HG03378 (cell line): Measurements from ENCODE around the gene ADGRF3.
"Not testable (repeated sequence)": the region's sequence is repeated elsewhere in the genome, so short reads cannot be mapped to it uniquely, and the experiment has no call there.

Experiments
- ATAC-seq: cut with Tn5 transposase; IDR thresholded peaks from one replicate; pipeline ENCODE4 v1.9.1; 2021; ENCODE audit warnings: mild to moderate bottlenecking, moderate library complexity; ENCODE audit not compliant: unreplicated experiment

ADGRF3 gene

DNA sequence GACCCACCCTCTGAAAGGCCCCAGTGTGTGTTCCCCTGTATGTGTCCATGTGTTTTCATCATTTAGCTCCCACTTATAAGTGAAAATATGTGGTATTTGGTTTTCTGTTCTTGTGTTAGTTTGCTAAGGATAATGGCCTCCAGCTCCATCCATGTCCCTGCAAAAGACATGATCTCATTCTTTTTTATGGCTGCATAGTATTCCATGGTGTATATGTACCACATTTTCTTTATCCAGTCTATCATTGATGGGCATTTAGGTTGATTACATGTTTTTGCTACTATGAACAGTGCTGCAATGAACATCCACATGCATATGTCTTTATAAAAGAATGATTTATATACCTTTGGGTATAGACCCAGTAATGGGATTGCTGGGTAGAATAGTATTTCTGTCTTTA is 22.1 kb downstream of the ADGRF3 start:
- not testable (repeated sequence) for ATAC-seq

DNA sequence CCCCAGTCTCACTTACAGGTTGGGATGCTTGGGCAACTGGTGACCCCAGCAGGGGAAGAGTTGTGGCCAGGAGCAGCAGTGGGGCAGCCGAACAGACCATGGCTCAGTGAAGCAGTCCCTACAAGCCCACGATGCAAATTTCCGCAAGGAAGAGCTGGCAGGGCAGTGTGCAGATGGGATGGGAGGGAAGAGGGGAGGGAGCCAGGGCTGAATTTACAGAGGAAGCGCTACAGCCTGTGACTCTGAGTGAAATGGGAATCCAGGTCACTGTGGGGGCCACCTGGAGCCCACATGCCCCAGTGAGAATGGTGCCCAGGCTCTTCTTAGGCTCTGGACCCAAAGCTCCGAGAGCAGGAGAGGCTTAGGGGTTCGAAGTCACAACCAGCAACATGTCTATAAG is 27.6 kb downstream of the ADGRF3 start:
- ATAC-seq = no peak

DNA sequence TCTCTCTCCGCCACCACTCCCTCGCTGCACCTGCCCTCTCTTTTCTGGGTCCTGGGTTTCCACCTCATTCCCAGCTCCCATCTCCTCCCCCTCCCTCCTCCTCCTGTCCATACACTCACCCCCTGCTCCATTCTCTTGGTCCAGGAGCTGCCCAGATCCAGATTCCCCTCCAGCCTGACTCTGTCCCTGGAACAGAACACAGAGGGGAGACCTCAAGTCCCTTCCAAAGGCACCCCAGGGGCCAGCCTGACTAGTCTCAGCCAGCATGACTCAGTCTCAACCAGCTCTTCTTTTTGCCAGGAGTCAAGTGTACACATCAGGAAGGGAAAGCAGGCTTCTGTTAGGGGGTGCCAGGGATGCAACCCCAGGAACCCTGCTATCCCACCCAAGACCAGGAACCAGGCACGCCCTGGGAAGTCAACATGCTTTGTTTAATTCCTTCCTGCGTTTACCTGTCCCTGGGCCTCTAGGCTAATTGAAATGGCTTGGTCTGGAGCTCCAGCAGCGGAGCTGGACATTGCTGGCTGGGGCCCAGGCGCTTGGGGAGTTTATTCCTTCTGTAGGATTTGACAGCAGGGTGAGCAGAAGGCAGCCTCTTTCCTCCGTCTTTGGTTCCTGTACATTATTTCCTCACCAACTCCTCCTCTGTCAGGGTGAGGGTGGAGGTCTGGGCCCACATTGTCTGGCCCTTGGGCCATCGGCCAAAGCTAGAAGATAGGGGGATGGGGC is 29.0 kb downstream of the ADGRF3 start:
- no peak for ATAC-seq

DNA sequence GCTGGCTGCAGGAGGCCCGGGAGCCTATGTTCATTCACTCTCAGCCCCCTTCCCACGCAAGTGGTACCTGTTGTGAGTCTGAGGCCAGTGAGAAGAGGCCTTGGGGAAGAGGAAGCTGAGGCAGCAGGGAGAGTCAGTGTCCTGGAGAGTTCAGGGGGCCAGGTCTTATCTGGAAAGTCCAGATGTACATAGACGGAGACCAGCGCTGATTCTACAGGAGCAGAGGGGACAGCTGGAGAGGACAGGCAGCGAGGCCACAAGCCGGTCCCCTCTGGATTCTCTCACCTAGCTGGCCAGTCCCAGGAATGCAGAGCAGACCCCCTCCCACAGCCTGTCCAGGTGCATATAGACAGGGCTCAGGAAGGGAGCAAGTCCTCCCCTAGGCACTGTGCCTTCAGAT is 29.7 kb downstream of the ADGRF3 start:
- ATAC-seq = no peak

DNA sequence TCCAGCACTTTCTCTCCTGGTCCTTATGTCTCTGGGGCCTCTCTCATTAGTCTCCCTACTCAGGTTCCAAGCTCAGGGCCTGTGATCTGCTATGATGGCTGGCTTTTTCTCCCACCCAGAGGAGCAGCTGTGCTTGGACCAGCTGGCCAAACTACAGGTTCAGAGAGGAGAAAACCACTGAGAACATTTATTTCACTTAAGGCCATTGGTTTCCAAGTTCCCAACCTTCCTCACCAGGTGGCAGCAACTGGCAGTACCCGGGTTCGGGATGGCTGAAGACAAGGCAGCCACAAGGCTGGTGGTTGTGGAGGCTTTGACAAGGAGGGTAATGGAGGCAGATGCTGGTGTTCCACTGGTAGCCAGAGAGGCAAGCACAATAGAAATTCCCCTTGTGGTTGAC is 30.5 kb downstream of the ADGRF3 start:
- no peak for ATAC-seq

DNA sequence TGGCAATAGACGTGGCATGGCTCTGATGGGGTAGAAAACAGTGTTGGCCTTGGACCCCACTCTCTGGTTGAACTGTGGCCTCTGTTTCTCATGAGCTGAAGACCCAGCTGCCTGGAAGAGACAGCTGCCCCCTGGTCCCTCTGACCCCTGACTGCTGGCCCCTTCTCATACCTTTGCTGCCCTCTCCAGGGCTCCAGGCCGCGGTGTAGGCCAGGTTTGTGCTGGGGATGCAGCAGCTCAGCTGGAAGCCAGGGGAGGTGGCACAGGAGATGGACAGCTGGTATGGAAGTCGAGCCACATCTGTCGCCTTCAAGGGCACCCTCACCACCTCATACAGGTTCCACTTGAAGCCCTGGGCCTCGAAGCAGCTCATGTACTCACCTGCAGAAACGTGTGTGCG is 32.3 kb downstream of the ADGRF3 start:
- ATAC-seq = no peak

DNA sequence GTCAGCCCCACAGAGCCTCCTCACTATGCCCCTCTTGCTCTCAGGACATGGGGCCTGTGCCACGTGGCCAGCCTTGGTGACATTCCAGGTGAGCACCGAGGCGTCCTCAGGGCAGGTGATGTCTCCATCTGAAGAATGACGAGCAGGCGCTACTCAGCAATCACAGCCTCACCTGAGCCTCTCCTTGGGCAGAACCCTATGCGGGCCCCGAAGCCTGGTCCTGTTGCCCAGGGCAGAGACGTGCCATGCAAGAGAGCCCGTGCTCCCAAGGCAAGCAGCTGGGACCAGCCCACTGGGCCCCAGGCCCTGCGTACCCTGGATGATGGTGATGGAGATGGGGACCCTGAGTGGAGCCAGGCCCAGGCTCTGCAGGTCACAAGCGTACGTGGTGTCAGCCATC is 33.1 kb downstream of the ADGRF3 start:
- no peak for ATAC-seq

DNA sequence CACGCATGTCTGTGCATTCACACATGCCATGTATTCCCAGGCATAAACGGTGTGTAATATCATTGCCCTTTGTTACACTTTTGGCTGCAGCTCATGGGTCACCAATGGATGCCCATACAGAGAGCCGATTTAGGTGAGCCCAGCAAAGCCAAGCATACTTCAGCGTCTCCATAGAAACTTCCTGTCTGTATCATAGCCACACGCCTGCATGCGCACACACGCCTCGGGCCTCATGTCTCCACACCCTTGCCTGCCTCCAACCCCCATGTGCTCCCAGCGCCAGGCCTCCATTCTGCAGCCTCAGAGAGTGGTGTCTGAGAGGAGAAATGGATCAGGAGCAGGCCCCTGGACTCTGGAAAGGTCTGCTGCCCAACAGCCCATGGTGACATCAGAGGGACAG is 34.1 kb downstream of the ADGRF3 start:
- ATAC-seq = no peak

DNA sequence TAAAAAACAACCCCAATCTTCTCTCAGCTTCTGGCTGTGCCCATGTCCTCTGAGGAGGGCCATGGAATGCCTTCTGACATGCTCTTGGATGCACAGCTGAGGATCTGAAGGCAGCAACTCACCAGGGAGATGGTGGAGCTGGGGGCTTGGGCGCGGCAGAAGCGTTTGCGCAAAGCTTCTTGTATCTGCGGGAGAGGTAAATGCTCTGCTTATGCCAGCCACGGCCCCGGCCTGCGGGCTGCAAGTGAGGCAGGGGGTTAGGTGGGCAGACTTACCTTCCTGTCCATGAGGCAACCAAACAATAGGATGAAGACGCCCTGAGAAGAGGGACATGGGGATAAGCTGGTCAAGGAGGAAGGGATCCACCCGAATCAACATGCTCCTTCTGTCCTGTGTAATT is 36.7 kb downstream of the ADGRF3 start:
- no peak for ATAC-seq

DNA sequence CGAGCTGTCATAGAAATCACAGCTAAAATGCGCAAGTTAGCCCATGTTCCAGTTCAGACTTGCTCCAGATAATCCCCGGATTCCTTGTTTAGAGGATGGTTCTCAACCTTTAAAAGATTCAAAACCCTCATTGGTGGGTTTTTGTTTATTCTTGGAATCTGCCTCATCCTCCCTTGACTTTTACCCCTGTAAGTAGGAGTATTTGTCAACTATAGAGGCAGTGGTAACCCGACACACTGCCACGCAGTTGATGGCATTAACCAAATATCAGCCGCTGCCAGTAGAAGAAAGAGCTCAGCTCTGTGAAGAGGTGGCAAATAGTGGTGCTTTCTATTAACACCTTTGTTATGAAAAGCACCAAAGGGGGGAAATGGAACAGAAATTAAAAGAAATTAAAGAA is 41.0 kb downstream of the ADGRF3 start:
- ATAC-seq = no peak

DNA sequence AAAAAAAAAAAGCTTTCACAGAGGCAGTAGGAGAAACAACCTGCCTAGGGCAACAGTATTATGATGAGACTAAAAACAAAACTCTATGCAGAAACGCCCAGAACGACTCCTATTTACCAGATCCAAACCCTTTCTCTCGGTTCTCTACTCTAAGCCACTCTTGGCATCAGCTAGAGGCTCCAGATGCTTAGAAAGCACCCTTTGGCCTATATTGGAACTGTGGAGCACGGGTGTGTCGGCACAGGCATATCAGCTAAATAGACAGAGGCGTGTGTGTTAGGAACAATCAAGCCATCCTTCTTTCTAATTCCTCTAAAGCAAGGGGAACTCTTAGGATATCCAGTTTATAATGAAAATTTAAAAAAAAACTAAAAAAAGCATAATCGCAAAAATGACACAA is 41.5 kb downstream of the ADGRF3 start:
- not testable (repeated sequence) for ATAC-seq

DNA sequence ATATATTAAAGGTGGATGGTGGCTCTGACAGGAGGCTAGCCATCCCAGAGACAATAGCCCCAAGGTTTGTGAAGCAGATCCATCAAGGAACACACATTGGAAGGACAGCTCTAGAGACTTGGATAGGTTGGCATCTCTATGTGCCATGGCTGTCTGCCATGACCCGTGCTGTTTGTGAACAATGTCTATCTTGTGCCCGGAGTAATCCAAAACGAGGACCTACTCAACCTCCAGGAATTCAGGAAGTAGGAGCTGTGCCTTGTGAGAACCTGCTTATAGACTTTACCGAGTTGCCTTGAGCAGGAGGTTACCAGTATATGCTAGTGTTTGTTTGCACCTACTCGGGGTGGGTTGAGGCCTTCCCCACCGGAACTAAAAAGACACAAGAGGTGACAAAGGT is 43.7 kb downstream of the ADGRF3 start:
- ATAC-seq = no peak

DNA sequence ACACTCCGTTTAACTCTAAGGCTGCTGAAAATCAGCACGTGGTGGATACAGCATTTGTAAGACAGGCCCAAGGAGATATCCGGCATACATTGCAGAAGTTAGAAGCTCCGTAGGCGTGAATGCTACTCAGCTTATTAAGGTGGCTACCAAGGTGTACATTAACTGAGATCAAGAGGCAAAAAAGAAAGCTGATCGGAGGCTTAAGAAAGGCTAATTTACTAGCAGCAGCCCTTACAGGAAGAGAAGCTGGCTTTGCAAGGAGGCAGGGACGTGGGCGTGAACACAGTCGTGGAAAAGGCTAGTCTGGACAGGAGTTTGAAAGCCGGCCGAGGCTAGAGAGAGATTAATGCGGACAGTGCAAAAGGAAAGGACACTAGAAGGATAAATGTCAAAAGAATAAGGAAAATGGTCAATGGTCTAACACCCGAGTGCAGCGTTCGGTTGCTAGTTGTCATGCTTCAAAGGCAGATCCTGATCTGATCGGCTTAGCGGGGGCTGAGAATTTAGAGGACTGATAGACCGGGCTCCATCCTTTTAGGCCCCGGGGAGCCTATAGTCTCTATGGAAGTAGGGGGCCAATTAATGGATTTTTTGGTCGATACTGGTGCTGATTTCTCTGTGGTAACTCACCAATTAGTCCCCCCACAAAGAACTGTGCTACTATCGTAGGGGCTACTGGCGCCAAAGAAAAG is 46.2 kb downstream of the ADGRF3 start:
- ATAC-seq = no peak

DNA sequence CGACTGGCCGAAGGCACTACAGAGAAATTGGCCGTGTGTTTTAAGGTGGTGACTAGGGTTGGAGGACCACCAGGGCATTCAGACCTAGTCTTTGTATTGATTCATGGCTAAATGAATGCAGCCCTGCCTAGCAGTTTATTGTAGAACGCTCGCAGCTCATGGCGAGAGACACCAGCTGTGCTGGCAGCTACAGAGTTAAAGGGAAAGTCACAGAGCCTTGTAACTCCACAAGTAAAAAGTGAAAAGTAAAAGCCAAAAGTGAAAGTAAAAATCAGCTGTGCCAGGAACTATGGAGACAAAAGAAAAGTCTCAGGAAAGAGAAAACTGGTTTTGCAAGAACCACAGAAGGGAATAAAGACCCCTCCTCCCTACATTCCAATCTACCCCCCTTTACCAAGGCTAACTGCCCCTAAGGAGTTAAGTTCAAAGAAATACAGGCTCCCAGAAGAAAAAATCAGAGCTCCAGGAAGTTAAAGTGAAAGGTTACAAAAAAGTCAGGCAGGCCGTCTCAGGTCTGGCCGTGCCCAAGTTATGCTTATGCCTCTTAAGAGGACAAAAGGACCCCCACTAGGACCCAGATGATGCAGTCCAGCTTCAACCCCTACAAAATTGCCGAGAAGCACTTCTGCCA is 47.0 kb downstream of the ADGRF3 start:
- ATAC-seq = no peak

DNA sequence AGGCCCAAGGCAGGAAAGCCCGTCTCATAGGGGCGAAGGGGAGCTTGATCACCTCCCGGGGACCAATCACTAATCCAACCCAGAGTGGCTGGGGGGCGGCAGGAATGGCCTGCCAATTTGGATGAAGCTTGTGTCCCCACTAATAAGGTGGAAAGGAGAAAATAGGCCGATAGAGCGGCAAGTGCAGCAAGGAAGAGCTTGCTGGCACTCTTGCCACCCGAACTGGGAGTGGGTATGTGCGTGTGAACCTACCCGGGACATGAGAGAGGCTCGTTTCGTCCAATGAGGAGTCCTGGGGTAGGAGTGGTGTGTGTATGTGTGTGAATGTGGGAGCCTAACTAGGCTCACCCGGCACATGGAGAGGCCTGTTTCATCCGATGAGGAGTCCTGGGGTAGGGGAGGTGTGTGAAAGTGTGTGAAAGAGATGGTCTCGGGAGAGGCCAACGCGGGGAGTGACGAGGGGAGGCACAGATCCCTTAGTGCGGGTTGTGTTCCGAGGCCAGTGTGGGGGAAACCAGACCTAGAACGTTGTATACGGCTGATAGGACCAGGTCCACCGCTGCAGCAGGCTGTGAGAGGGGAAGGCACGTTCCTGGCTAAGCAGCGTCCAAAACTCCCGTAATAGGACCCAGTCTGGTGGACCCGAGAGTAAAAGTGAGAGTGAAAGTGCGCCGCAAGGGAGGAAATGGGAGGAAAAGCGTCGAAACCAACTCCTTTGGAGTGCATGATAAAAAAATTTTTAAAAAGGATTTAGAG is 47.8 kb downstream of the ADGRF3 start:
- no peak for ATAC-seq

DNA sequence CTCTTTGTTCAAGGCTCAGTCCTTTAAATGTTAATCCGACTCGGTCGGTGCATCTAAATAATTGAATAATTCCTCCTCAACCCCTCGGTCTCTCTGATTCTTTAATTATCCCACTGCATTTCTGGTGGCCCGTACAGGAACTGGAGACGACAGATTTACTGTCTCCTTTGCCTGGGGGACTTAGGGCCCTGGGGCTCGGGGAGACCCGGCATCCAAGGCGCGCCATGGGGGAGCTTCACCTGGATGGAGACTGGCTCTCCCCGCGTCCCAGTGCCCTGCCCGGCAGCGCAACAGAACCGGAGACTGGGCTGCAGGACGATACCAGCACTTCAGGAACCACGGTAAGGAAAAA is 48.3 kb downstream of the ADGRF3 start:
- no peak for ATAC-seq

DNA sequence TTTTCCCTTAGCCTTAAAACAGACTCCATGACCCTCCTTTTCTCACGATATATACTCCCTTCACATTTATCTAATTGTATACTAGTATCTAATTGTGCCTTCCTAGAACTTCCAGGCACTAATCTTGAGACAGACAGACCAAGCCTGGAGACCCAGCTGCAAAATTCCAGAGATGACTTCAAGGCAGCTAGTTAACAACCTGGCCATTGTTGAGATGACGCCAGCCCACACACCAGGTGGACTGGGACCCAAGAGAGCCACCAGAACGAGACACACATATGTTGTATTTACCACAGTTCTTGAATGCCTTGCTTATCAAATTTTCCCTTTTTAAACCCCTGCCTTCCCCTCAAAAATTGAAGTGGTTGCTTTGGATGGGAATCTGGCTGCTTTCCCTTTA is 49.5 kb downstream of the ADGRF3 start:
- no peak for ATAC-seq

DNA sequence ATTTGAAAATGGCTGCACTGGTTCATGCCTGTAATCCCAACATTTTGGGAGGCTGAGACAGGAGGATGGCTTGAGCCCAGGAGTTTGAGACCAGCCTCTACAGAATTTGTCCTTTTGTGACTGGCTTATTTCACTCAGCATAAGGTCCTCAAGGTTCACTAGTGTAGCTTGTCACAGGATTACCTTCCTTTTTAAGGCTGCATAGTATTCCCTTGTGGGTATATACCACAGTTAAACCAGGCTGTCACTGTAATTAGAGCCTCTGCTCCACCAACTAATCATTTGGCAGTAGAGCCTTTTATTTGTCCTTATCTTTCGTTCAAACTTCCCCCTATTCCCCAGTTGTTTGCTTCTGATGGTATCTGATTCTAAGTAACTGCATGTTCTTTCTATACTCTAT is 51.1 kb downstream of the ADGRF3 start:
- no peak for ATAC-seq

DNA sequence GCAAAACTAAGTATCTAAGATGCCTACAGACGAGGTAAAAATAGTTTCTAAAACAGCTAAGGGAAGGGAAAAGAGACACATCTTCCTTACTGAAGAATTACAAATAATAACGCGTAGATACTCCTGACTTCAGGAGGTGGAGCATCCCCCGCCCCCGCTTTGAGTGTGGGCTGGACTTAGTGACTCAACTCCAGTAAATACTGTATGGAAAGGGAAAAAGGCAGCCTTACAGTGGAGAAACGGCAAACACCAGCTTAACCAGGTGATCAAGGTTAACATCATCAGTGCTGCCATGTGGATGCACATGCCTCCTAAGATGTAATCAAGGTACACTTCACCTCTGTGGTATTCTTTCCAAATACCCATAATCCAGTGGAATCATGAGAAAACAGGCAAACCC is 53.9 kb downstream of the ADGRF3 start:
- no peak for ATAC-seq

DNA sequence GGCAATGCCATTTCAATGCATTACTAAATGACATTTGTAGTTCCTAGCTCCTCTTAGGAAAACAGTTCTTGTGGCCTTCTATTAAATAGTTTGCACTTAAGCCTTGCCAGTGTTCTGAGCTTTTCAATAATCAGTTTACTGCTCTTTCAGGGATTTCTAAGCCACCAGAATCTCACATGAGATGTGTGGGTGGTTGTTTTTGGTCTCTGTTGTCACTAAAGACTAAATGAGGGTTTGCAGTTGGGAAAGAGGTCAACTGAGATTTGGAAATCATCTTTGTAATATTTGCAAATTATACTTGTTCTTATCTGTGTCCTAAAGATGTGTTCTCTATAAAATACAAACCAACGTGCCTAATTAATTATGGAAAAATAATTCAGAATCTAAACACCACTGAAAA is 56.6 kb downstream of the ADGRF3 start:
- no peak for ATAC-seq

DNA sequence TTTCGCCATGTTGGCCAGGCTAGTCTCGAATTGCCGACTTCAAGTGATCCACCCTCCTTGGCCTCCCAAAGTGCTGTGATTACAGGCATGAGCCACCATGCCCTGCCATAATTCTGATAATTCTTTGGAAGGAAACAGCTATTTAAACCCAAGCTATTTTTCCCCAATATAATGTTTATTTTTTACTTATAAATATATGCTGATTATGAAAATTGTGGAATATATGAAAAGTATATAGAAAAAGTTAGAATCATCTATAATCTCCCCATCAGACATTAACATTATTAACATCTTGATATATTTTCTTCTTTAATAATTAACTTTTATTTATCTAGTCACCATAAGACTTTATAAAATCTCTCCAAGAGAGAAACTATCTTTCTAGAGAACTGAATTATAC is 60.7 kb downstream of the ADGRF3 start:
- no peak for ATAC-seq

DNA sequence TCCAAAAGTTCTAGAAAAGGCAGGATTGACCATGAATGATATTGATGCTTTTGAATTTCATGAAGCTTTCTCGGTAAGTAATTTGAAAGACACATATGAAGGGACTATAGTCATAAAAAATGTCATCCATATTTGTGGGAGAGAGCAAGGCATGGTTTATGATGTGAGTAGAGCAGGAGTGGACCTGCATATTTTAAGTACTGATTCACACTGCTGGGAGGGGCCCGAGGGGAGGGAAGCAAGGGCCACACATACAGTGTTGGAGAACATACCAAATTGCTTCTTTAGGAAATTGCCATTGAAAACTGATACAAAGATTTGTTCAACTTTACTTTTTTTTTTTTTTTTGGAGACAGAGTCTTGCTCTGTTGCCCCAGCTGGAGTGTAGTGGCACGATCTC is 62.5 kb downstream of the ADGRF3 start:
- ATAC-seq = no peak
